ENCODE results near the gene MAN1A1. TPM values are rescaled to one million over a fixed set of nuclear protein-coding genes. Genes with fewer than 3 reads are reported as not detected.

Gene MAN1A1
- total RNA-seq, 4 donors from 2014 or later: 52.7 to 123 (median 97.1) TPM

GRCh38 chr6:119182216-119182803 lies 167.3 kb downstream of the MAN1A1 start:
- 81 to 100% methylated on average over 2 of the region's 2 CpGs for WGBS, 2 donors (ENCODE audit: low coverage in 1 of 2)
- in situ Hi-C loops (cut with MboI; ENCODE audit: low pct_ligation_motif_present in 1 of 4, low pct_unique_long_range_greater_than_20kb in 1 of 4, low sequenced_read_pairs in 3 of 4) (no loop called here), intact Hi-C loops (cut with DNase I; ENCODE audit: low total_unique reads) (no loop called here)
- H3K27ac ChIP-seq: no peak overlapping the region
- no peak for TF ChIP-seq CTCF (IDR thresholded peaks at IDR 0.05)
- no peak for TF ChIP-seq POLR2A (IDR thresholded peaks at IDR 0.05)
- no peak for TF ChIP-seq POLR2AphosphoS5 (IDR thresholded peaks at IDR 0.05)
- TF ChIP-seq EP300 (IDR thresholded peaks at IDR 0.05; ENCODE audit: low read depth): no peak
- no peak for DNase-seq
- H3K36me3 ChIP-seq: peaks cover 0 to 41% (median 9%) of the 10 kb centered on the region in 4 donors
- H3K4me3 ChIP-seq: no peak overlapping the region
- no peaks in the 10 kb centered on the region for H3K4me1 ChIP-seq
- H3K9me3 ChIP-seq: no peaks in the 10 kb centered on the region
- no peaks in the 10 kb centered on the region for H3K27me3 ChIP-seq

GRCh38 chr6:119181046-119181445 lies 168.5 kb downstream of the MAN1A1 start:
- Histone ChIP-seq H3K27me3 (no peaks in the 10 kb centered on the region), H3K4me3 (no peak overlapping the region), H3K27ac (no peak overlapping the region), H3K36me3 (peaks cover 0 to 32% (median 9%) of the 10 kb centered on the region in 4 donors), H3K4me1 (no peaks in the 10 kb centered on the region), H3K9me3 (no peaks in the 10 kb centered on the region)
- 88 to 90% methylated on average over 1 of the region's 1 CpG for WGBS, 2 donors (ENCODE audit: low coverage in 1 of 2)
- DNase-seq: no peak
- intact Hi-C loops (cut with DNase I; ENCODE audit: low total_unique reads): no loop called here
- TF ChIP-seq CTCF (IDR thresholded peaks at IDR 0.05): no peak
- TF ChIP-seq POLR2AphosphoS5 (IDR thresholded peaks at IDR 0.05): no peak
- no peak for TF ChIP-seq EP300 (IDR thresholded peaks at IDR 0.05; ENCODE audit: low read depth)
- no peak for TF ChIP-seq POLR2A (IDR thresholded peaks at IDR 0.05)
- in situ Hi-C loops (cut with MboI; ENCODE audit: low pct_ligation_motif_present in 1 of 4, low pct_unique_long_range_greater_than_20kb in 1 of 4, low sequenced_read_pairs in 3 of 4): no loop called here

- TF ChIP-seq POLR2A (IDR thresholded peaks at IDR 0.05) (no peak), POLR2AphosphoS5 (IDR thresholded peaks at IDR 0.05) (no peak), CTCF (IDR thresholded peaks at IDR 0.05) (no peak), EP300 (IDR thresholded peaks at IDR 0.05; ENCODE audit: low read depth) (no peak)
- intact Hi-C loops (cut with DNase I; ENCODE audit: low total_unique reads) (no loop called here), in situ Hi-C loops (cut with MboI; ENCODE audit: low pct_ligation_motif_present in 1 of 4, low pct_unique_long_range_greater_than_20kb in 1 of 4, low sequenced_read_pairs in 3 of 4) (no loop called here)
- DNase-seq: no peak
- WGBS, 2 donors (ENCODE audit: low coverage in 1 of 2): 92% methylated on average over 3 of the region's 3 CpGs
- Histone ChIP-seq H3K9me3 (no peaks in the 10 kb centered on the region), H3K27me3 (no peaks in the 10 kb centered on the region), H3K4me3 (no peak overlapping the region), H3K27ac (no peak overlapping the region), H3K36me3 (peaks cover 0 to 30% (median 9%) of the 10 kb centered on the region in 4 donors), H3K4me1 (no peaks in the 10 kb centered on the region)
Observed at GRCh38 chr6:119179842-119180241, 169.7 kb downstream of the MAN1A1 start.

- Histone ChIP-seq H3K27me3 (no peaks in the 10 kb centered on the region), H3K27ac (no peak overlapping the region), H3K4me1 (no peaks in the 10 kb centered on the region), H3K36me3 (peaks cover 0 to 30% (median 9%) of the 10 kb centered on the region in 4 donors), H3K9me3 (no peaks in the 10 kb centered on the region), H3K4me3 (no peak overlapping the region)
- in situ Hi-C loops (cut with MboI; ENCODE audit: low pct_ligation_motif_present in 1 of 4, low pct_unique_long_range_greater_than_20kb in 1 of 4, low sequenced_read_pairs in 3 of 4): no loop called here
- intact Hi-C loops (cut with DNase I; ENCODE audit: low total_unique reads): no loop called here
- no peak for TF ChIP-seq POLR2AphosphoS5 (IDR thresholded peaks at IDR 0.05)
- no peak for DNase-seq
- 76 to 80% methylated on average over 1 of the region's 1 CpG for WGBS, 2 donors (ENCODE audit: low coverage in 1 of 2)
Observed at GRCh38 chr6:119179062-119179461, 170.5 kb downstream of the MAN1A1 start.

GRCh38 chr6:119176445-119176844 lies 173.1 kb downstream of the MAN1A1 start:
- H3K4me1 ChIP-seq: no peaks in the 10 kb centered on the region
- no peaks in the 10 kb centered on the region for H3K9me3 ChIP-seq
- in situ Hi-C loops (cut with MboI; ENCODE audit: low pct_ligation_motif_present in 1 of 4, low pct_unique_long_range_greater_than_20kb in 1 of 4, low sequenced_read_pairs in 3 of 4) (no loop called here), intact Hi-C loops (cut with DNase I; ENCODE audit: low total_unique reads) (no loop called here)
- DNase-seq: no peak
- no peak overlapping the region for H3K27ac ChIP-seq
- TF ChIP-seq CTCF (IDR thresholded peaks at IDR 0.05) (no peak), POLR2AphosphoS5 (IDR thresholded peaks at IDR 0.05) (no peak)
- peaks cover 0 to 21% (median 5%) of the 10 kb centered on the region in 4 donors for H3K36me3 ChIP-seq
- 80 to 94% methylated on average over 3 of the region's 3 CpGs for WGBS, 2 donors (ENCODE audit: low coverage in 1 of 2)
- H3K27me3 ChIP-seq: no peaks in the 10 kb centered on the region
- no peak overlapping the region for H3K4me3 ChIP-seq

Data from transverse colon (tissue), 4 donors.